Psoas muscle (tissue), 8 donors: ENCODE data around the gene RASGRP4. TPM values are rescaled to one million over a fixed set of nuclear protein-coding genes. Genes with fewer than 3 reads are reported as not detected.

Experiments
- ATAC-seq, 4 donors: fragments of 200-7000 bp; cut with Tn5 transposase; one replicate each; pipeline ENCODE4 v1.9.1; 2020; ENCODE audit warnings: moderate library complexity in 3 of 4, mild to moderate bottlenecking in 2 of 4
- DNase-seq, 2 donors: peaks; one replicate each; pipeline ENCODE4 v3.0.0-alpha.2; 2020
- H3K27ac ChIP-seq: fragments of 200-600 bp; one replicate; pipeline ENCODE4 v1.8.0; 2022
- H3K27me3 ChIP-seq, 3 donors: fragments of 200-600 bp in 1 of 3; one replicate each; pipeline versions ENCODE4 v1.6.1 to v1.8.0; 2013 to 2022; ENCODE audit warnings: low read length in 2 of 3, mild to moderate bottlenecking in 2 of 3, moderate library complexity in 1 of 3; ENCODE audit not compliant: insufficient read depth in 3 of 3
- H3K36me3 ChIP-seq, 2 donors: fragments of 200-600 bp in 1 of 2; one replicate each; pipeline versions ENCODE4 v1.6.1 to v1.8.0; 2013 to 2022; ENCODE audit warnings: low read depth in 1 of 2, mild to moderate bottlenecking in 1 of 2, moderate library complexity in 1 of 2; ENCODE audit not compliant: insufficient read depth in 1 of 2
- H3K4me1 ChIP-seq: fragments of 200-600 bp; one replicate; pipeline ENCODE4 v1.8.0; 2022
- H3K4me3 ChIP-seq: fragments of 200-600 bp; one replicate; pipeline ENCODE4 v1.8.0; 2022; ENCODE audit warnings: mild to moderate bottlenecking
- H3K9me3 ChIP-seq: fragments of 200-600 bp; one replicate; pipeline ENCODE4 v1.8.0; 2022
- WGBS, 3 donors: extraction: QIAGEN DNeasy Blood & Tissue Kit; methylation state at CpG; one replicate each; pipeline versions ENCODE4 v1.1.6 to v1.1.7; 2013; 5-methylcytosine and 5-hydroxymethylcytosine counted together
- intact Hi-C, 2 donors: fragments of 100-400 bp; cut with DNase I; formaldehyde crosslinking; loops; one replicate each; pipeline versions ENCODE4 v1.11.0 to v1.14.2; 2022
- polyA plus RNA-seq, 3 donors: library from polyadenylated mRNA; stranded (reverse); fragments of 200-250 nt; gene quantifications; one replicate each; pipeline ENCODE4 v1.2.3, GENCODE V29; 2013
- total RNA-seq, 4 donors: library from RNA; stranded (reverse); fragmentation: NEBNext Ultra II Directional in 2 of 4; extraction: Animal tissue kit (Norgen Biotek cat#: 25700) in 2 of 4; gene quantifications; one replicate each; pipeline versions ENCODE4 v1.2.1 to v1.2.4, GENCODE V29; 2021 to 2023
- TF ChIP-seq, protein P1 (sequence below): fragments of 200-600 bp; IDR thresholded peaks from one replicate; pipeline ENCODE4 v1.8.0; 2022; ENCODE audit warnings: antibody characterized with exemption
- donor health status: healthy with polysubstance abuse.
- donor health status: DM: no; HTN: no; CAD: no; lungs with moderate emphysema.
- donor health status: Bipolar disorder and iron deficiency.
- donor health status: healthy.
- donor health status: DM: yes; HTN: yes; CAD: no.
- donor health status: DM: no; HTN: no; CAD: no.
- donor health status: DM: no; HTN: no; CAD: no.
- donor health status: DM: yes; HTN: yes; CAD: no.

The RASGRP4 gene
- total and polyA plus RNA-seq, 7 donors = 0.17 to 2.0 (median 0.44) TPM

DNA sequence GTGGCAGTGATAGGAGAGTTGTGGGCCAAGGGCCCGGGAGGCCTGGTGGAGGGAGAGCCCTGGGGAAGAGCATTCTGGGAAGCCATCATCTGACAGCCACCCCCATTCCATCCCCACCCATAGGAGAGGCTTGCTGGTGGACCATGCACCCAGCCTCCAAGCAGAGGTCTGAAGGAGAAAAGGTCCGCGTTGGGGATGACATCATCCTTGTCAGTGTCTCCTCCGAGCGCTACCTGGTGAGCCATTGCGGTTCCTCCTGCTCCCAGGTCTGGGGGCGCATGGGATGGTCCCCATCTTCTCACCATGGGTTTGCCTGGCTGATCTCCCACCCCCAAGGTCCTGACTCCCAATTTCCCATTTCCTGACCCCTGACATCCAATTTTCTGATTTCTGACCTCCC is 18.0 kb upstream of the RASGRP4 start:
- 74 to 87% (median 81%) methylated on average over 7 of the region's 7 CpGs for WGBS, 3 donors

DNA sequence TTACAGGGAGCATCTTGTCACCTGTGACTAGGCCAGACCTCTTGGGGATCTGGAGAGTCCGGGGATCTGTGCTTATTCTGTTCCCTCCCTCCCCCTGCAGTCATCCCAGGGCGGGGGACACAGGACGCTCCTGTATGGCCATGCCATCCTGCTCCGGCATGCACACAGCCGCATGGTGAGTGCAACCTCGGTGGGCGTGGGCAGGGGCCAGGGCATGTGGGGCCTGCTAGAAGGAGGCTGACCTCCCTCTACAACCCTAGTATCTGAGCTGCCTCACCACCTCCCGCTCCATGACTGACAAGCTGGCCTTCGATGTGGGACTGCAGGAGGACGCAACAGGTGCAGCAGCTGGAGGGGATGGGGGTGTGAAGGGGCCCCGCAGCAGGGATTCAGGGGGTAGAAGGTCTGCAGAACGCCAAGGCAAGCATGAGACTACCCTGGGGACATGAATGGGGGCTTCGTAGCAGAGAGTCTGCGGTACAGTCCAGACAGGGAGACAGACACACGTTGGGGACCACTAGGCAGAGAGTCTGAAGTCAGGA is 17.5 kb upstream of the RASGRP4 start:
- H3K4me3 ChIP-seq = no peak overlapping the region
- TF ChIP-seq, protein P1, sequence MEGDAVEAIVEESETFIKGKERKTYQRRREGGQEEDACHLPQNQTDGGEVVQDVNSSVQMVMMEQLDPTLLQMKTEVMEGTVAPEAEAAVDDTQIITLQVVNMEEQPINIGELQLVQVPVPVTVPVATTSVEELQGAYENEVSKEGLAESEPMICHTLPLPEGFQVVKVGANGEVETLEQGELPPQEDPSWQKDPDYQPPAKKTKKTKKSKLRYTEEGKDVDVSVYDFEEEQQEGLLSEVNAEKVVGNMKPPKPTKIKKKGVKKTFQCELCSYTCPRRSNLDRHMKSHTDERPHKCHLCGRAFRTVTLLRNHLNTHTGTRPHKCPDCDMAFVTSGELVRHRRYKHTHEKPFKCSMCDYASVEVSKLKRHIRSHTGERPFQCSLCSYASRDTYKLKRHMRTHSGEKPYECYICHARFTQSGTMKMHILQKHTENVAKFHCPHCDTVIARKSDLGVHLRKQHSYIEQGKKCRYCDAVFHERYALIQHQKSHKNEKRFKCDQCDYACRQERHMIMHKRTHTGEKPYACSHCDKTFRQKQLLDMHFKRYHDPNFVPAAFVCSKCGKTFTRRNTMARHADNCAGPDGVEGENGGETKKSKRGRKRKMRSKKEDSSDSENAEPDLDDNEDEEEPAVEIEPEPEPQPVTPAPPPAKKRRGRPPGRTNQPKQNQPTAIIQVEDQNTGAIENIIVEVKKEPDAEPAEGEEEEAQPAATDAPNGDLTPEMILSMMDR = no peak
- H3K9me3 ChIP-seq = no peaks in the 10 kb centered on the region
- H3K27ac ChIP-seq = no peak overlapping the region
- H3K27me3 ChIP-seq = no peaks in the 10 kb centered on the region
- intact Hi-C loops = no loop called here
- ATAC-seq (no peak), DNase-seq (no peak)
- 65 to 71% (median 69%) methylated on average over 15 of the region's 15 CpGs for WGBS, 3 donors
- H3K4me1 ChIP-seq = peaks cover 26% of the 10 kb centered on the region
- H3K36me3 ChIP-seq = peaks cover 0 to 73% of the 10 kb centered on the region in 2 donors

More for the DNA sequence above, 18.0 kb upstream of the RASGRP4 start:
- no peaks in the 10 kb centered on the region for H3K9me3 ChIP-seq
- H3K27ac ChIP-seq = no peak overlapping the region
- TF ChIP-seq, protein P1 = no peak
- H3K36me3 ChIP-seq = peaks cover 0 to 78% of the 10 kb centered on the region in 2 donors
- DNase-seq (no peak), ATAC-seq (no peak)
- intact Hi-C loops = no loop called here
- H3K4me3 ChIP-seq = no peak overlapping the region
- H3K27me3 ChIP-seq = no peaks in the 10 kb centered on the region
- H3K4me1 ChIP-seq = peaks cover 22% of the 10 kb centered on the region

DNA sequence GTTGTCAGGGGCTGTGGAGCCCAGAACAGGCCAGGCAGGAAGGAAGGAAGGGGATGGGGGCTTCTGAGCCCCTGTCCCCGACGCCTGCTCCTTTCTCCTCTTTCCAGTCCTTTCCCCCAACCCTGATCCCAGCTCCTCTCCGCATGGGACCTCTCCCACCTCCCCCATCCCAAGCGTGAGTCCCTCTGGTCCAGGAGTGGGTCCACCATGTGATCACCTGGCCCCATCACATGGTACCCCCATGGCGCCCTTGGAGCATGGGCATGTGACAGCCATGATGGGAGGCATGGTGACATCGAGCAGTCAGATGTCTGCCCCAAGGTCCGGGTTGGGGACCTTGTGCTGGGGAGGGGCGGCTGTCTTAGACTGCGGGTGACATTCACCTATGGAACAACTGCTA is 16.7 kb upstream of the RASGRP4 start:
- no peaks in the 10 kb centered on the region for H3K9me3 ChIP-seq
- H3K4me3 ChIP-seq = no peak overlapping the region
- peaks cover 22% of the 10 kb centered on the region for H3K4me1 ChIP-seq
- intact Hi-C loops = no loop called here
- H3K27me3 ChIP-seq = no peaks in the 10 kb centered on the region
- 69 to 89% (median 74%) methylated on average over 7 to 9 of the region's 9 CpGs for WGBS, 3 donors
- peak overlapping the region; percentile 36 for H3K27ac ChIP-seq
- ATAC-seq (peak in 1 of 4 donors; percentile 5), DNase-seq (no peak)
- peaks cover 0 to 68% of the 10 kb centered on the region in 2 donors for H3K36me3 ChIP-seq
- TF ChIP-seq, protein P1 = no peak

DNA sequence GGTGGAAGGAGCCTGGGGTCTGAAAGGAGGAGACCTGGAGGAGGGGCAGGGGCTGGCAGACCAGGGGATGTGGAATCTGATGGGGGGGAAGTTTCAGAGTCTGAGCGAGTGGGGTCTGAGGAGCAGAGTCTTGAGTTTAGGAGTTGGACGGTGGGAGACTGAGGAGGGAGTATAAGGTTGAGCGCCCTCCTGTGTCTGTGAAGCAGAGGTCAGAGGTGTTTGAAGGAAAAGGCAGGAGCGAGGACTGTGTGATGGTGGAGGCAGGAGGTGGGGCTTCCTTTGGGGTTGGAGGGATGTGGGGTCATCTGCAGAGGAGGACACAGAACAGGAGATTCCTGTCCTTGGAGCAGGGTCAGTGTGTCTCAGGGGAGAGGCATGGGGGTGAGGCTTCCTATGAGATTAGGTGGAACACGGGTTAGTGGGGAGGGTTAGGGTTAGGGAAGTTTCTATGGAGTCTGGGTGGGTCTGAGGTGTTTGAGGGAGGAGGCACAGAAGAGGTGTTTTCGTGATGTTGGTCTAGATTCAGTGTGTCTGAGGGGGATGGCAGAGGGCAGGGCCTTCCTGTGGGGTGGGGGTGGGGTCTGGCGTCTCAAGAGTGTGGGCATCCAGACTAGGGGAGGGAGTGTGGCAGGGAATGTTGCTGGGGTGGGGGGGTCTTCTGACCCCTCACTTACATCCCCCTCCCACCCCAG is 15.8 kb upstream of the RASGRP4 start:
- peak in 1 of 4 donors; percentile 8 for ATAC-seq
- Histone ChIP-seq H3K27me3 (no peaks in the 10 kb centered on the region), H3K36me3 (peaks cover 0 to 68% of the 10 kb centered on the region in 2 donors), H3K4me1 (peaks cover 31% of the 10 kb centered on the region), H3K4me3 (no peak overlapping the region), H3K27ac (peak overlapping the region; percentile 98), H3K9me3 (no peaks in the 10 kb centered on the region)
- intact Hi-C loops = no loop called here
- WGBS, 3 donors = 57 to 77% (median 68%) methylated on average over 6 to 7 of the region's 7 CpGs
- DNase-seq = no peak
- TF ChIP-seq, protein P1 = no peak
